Right forelimb (tissue), 1 donor: ENCODE measurements around the gene RPS3A.
"Not testable (repeated sequence)": the region's sequence is repeated elsewhere in the genome, so short reads cannot be mapped to it uniquely, and the experiment has no call there.

ENCODE experiments used
- DNase-seq: peaks from one replicate; pipeline ENCODE4 v3.0.0-alpha.2; 2018

Gene RPS3A

DNA sequence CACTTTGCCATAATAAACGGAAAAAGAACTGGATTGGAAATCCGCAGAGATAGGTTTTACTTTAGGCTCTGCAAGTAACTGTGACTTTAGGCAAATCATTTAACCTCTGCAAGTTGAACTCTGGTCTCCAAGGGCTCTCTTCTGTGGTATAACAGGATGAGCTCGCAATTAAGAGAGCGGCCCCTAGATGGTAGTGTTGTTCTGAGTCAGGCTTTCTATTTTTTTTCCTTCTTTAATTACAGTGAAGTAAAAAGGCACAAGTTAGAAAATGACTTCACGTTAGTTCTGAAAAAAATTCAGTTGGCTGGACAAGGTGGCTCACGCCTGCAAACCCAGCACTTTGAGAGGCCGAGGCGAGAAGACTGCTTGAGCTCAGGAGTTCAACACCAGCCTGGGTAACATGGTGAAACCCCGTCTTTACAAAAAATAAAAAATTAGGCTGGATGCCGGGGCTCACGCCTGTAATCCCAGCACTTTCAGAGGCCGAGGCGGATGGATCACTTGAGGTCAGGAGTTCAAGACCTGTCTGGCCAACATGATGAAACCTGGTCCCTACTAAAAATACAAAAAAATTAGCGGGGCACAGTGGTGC, 18.0 kb downstream of the RPS3A start:
- DNase-seq = peak; percentile 67

DNA sequence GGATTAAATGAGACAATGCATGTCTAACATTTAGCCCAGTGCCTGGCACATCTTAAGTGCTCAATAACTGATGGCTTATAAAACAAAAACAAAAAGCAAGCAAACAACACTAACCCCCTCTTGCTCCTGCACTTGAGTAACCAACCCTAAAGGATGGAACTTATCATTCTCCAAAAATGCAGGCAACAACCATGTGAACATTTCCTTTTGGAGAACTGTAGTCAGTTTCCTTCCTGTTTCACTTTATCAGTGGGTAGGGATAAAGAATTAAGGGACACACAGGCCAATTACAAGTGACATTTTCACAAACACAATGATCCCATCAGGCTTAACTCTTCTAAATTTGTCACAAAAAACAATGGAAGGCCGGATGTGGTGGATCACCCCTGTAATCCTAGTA, 30.4 kb downstream of the RPS3A start:
- DNase-seq = no peak

DNA sequence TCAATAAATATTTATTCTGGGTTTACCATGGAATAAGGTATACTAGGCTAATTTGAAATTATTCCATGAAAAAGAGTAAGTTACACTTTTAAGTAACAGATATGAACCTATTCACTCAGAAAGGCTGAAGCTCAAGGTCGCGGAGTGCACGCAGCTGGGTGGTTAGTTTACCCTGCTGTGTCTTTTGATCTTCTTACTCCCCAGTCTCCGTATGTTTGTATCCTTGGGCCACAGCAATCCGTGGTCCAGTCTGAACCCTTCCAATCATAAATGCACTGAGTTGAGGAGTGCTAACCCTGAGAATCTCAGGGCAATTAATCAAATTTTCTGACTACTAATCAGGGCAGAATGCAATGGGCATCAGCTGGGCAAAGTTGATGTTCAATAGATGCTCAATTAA, 33.9 kb downstream of the RPS3A start:
- no peak for DNase-seq

DNA sequence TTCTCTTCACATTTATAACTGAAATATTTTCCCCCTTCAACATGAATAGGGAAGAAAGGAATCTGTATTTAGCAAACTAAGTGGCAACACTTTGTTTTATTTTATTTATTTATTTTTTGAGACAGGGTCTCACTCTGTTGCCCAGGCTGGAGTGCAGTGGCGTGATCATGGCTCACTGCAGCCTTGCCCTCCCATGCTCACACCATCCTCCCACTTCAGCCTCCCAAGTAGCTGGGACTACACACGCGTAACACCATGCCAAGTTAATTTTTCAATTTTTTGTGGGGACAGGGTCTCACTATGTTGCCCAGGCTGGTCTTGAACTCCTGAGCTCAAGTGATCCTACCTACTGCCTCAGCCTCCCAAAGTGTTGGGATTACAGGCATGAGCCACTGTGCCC, 36.6 kb downstream of the RPS3A start:
- DNase-seq = not testable (repeated sequence)

DNA sequence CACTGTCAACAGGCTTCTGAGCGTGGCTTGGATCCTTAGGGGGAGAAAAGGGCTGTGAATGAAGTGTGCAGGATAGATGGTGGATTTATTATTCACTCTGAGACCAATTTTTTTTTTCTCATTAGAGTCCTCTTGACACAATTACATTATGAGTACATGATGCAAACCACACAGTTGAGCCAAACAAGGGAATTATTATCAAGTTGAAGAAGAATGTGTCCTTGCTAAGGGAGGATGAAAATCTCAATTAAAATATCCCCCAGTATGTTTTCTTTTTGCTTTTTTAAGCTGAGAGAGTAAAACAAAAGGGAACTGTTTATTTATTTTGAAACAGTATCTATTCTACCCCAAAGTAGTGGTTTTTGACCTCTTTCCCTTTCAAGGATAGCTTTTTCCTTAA, 40.4 kb downstream of the RPS3A start:
- DNase-seq = no peak

DNA sequence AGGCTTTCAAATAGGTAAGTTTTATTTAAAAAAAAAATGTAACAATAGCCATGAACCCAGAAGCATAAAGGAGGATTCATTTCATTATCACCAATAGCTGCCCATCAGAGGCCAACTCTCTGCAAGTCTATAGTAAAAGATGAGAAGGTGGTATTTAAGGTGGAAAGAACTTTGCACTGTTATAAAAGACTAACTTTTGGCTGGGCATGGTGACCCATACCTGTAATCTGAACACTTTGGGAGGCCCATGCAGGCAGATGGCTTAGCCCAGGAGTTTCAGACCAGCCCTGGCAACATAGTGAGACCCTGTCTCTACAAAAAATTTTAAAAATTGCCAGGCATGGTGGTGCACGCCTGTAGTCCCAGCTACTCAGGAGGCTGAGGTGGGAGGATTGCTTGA, 43.3 kb downstream of the RPS3A start:
- DNase-seq = no peak

DNA sequence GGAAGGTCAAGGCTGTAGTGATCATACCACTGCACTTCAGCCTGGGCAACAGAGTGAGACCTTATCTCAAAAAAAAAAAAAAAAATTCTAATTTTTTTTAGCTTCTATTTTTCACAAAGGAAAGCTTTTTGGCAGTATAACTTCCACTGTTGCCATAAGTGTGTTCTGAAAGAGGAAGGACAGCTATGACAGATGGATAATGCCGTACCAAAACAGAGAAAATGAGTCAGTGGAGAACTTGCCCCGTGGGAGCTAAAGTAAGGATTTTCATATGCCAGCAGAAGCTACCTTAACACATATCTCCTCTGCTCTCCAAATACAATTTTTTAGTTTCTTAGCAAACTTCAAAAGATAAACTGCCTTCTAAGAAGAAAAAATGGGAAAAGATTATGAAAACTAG, 43.7 kb downstream of the RPS3A start:
- no peak for DNase-seq

DNA sequence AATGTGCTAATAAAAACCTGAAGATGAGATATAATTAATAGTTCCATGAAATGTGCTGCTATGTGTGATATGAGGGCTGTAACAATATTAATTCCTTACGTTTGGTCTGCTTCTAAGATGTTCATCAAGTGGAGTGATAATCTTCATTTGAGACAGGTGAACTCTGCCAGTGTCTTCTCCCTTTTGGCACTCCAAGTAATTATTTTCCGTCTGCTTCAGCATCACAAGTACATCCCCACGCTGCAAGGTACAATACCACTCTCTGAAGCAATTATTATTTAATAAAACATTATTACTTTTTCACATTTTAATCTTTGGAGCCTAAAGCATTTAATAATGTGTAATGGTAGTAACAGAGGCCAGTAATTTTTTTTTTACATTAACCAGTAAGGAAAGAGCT, 44.4 kb downstream of the RPS3A start:
- DNase-seq = no peak

DNA sequence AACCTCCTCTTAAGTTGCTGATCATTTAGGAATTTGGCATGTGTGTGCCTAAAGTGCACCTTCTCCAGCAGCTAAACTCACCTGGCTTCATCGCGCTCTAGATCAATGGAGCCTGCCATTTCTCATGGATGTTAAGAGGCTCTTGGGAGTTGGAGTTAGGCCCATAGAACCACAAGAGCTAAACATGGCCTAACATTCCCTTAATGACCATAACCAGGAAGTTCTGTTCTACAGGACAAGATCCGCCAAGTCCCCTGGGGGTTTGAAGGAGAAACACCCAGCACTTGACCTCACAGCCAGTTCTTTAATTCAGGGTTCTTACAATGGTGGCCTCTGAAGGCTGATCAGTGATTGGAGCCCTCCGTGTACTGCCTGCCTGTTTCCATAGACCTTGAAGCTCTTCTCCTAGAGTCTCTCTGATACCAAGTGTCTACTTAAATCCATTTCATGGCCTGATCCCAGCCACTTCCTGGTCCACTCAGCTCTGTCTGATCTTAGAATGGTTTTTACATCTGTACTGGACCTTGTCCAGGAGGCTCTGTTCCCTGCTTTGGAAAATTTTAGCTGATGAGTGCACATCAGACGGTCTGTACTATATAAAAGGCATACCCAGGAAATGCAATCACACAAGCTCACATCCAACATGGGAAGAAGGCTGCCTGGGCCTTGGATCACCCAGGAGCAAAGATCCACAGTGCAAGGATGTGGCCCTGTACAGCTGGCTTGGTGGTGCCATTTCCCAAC, 45.1 kb downstream of the RPS3A start:
- DNase-seq = no peak

DNA sequence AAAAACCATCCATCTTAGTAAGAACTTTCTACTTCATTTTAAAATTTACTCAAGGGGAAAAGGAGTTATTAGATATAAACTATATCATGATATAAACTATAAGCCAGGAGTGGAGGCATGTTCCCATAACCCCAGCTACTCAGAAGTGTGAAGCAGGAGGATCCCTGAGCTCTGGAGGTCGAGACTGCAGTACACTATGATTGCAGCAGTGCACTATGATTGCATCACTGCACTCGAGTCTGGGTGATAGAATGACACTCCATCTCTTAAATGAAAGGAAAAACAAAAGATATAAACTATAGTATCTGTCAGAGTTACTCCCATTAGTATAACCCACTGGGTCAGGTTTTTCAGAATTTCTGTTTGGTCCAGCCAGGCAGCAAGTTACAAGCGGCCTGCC, 47.6 kb downstream of the RPS3A start:
- no peak for DNase-seq

DNA sequence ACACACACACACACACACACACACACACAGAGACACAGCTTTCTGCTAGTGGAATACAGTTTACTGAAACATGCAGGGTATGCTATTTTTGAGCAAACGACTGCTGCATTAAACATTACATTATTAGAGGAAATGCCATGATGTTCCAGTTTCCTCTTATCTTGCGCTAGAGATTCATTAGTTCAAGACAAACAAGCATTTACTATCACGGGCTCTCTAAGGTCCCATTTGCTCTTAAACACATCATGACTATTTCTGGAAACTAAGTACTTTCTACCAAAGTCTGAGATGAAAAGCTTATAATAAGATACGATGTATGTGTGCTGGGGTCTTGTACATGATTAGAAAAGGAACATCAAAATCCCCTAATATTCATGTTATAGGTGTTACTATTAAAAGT, 48.8 kb downstream of the RPS3A start:
- no peak for DNase-seq

DNA sequence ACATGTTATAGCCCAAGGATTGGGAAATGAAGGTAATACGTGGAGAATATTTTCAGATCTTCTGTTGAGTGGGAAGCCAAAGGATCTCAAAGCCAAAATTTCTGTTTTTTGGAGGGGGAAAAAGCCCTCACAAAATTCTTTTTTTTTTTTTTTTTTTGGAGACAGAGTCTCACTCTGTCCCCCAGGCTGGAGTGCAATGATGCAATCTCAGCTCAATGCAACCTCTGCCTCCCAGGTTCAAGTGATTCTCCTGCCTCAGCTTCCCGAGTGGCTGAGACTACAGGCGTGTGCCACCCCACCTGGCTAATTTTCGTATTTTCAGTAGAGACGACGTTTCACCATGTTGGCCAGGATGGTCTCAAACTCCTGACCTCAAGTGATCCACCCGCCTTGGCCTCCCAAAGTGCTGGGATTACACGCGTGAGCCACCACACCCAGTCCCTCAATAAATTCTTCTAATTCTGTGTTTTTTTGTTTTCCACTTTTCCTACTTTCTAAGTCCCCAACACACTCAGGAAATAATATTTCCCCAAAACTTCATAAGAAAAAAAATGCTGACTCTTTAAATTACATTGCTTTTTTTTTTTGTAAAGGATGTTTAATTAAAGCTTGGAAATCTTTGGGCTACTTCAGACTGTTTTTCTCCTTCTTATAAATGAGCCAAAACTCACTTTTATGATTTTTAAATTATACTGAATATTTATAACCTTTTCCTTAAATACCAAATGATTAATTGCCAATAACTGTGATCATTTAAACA, 51.6 kb downstream of the RPS3A start:
- DNase-seq = no peak

DNA sequence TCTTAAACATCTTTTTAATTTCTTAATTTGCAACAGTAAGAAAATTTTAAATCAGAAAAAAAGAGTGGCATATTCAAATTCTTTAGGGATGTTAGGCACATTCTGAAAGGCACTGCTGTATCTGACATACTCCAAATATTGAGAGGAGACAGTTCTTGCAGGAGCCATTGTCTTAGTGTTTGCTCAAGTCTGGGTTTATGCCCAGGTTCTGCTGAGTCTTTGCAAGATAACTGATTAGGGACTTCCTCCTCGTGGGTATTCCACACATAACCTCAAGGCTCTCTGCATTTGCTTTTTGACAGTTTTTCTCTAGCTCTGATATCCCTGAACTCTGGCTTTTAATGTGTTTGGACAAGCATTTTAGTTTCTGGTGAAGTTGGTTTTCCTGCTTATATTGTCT, 52.6 kb downstream of the RPS3A start:
- DNase-seq = no peak

DNA sequence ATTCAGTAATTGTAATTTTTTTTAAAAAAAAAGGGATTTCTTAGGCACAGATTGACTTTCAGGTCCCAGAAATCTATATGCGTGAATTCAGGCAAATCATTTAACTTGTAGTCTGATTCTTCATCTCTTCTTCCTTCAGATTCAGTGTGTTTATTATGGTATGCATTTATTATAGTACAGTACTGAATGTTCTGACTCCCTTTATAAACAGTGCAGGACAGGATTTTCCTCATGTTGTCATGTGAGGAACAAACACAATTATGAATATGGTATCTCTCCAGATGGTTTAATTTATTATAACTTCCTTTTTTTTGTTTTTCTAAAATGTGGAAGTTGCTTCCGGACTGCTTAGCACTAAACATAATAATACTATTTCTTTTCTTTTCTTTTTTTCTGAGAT, 54.2 kb downstream of the RPS3A start:
- no peak for DNase-seq
